GM19238 (cell line): ENCODE measurements around the gene PDE6B.
"Not testable (repeated sequence)": the region's sequence is repeated elsewhere in the genome, so short reads cannot be mapped to it uniquely, and the experiment has no call there.

Experiments used
- DNase-seq: peaks from one replicate; pipeline ENCODE4 v3.0.0; 2011; ENCODE audit warnings: low spot score; ENCODE audit not compliant: insufficient read length

PDE6B gene

DNA sequence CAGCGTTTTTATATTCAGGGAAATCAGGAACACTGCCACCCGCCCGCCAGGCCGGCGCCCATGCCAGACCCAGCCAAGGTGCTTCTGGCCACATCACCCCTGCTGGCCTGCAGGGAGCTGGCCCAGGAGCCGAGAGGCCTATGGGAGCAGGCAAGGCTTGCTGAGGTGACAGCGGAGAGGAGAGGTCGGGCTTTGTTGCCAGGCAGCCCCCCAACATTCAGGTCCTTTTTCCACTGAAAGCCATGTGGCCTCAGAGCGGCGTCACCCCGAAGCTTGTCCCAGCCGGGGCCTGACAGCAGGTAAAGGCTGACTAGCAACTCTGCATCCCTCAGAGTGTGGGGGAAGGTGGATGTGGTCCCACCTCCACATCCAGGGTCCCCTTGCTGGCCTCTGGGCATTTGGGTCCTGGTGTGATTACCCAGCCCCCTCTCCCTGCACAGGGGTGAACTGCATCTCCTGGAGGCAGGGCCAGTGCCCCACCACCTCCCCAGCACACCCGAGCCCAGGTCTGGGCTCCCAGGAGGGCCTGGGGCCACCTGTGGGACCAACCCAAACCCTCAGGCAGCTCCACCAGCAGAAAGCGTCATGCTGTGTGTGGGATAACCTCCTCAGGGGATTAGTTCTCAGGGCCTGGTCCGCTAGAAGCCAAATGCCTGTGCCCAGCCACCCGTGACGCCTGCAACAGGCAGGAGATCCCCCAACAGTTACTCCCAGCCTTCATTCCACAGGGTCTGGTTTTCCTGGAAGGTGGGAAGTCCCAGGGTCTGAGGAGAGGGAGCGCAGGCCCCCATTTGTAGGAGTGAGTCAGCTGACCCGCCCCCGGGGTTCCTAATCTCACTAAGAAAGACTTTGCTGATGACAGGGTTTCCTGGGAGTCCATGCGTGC is at the start of gene PDE6B:
PDE6B (plus strand) TSS at position 869 of the 886 bp plus-strand sequence. CDS start 54 bp downstream, outside the sequence.
- no peak for DNase-seq

DNA sequence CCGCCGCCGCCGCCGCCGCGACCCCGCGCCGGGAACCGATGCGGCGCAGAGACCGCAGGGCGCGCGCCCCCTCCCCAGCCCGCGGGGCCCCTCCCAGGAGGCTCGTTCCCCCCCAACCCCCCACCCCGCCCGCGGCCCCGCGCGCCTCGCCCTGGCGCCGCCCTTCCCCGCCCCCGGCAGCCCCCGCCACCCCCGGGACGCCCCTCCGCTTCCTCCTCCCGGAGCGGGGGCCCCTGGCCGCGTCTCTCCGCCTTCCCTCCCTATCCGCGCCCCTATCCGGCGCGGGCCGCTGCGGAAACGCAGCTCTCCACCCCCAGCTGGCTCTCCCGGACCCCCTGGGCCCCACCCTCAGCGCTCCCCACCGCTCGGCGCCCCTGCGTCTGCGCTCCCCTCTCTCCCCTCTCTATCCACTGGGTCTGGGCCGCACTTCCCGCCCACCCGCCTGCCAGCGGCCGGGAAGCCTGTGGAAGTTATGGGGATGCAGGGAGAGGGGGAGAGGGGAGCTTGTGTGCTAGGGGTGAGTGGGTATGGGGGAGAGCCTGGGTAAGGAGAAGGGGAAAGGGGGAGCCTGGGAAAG is 49.0 kb upstream of the PDE6B start, which contains the start of gene TMEM271:
TMEM271 (minus strand) TSS at position 51 of the 577 bp plus-strand sequence. CDS start 233 bp downstream, outside the sequence.
- no peak for DNase-seq

DNA sequence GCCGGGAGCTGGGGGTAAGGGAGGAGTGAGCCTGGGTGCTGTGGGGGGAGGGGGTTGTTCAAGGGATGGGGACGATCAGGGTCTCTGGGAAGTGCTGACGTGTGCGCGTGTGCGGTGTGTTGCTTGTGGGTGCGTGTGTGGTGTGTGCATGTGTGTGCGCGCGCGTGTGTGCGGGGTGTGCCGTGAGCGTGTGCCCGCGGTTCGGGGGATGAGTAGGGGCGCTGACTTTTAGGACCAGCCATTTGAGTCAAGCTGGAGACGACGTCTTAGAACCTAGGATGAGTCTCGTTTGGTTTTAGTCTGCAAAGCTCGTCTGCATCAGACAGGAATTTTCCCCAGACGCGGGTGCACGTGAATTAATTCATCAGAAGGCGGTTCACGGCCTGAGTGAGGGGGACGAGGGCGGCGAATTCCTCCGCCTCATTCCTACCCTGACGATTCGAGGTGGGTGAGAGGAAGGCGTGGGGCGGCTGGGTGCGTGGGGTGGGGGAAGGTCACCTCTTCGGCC is 48.3 kb upstream of the PDE6B start:
- no peak for DNase-seq

DNA sequence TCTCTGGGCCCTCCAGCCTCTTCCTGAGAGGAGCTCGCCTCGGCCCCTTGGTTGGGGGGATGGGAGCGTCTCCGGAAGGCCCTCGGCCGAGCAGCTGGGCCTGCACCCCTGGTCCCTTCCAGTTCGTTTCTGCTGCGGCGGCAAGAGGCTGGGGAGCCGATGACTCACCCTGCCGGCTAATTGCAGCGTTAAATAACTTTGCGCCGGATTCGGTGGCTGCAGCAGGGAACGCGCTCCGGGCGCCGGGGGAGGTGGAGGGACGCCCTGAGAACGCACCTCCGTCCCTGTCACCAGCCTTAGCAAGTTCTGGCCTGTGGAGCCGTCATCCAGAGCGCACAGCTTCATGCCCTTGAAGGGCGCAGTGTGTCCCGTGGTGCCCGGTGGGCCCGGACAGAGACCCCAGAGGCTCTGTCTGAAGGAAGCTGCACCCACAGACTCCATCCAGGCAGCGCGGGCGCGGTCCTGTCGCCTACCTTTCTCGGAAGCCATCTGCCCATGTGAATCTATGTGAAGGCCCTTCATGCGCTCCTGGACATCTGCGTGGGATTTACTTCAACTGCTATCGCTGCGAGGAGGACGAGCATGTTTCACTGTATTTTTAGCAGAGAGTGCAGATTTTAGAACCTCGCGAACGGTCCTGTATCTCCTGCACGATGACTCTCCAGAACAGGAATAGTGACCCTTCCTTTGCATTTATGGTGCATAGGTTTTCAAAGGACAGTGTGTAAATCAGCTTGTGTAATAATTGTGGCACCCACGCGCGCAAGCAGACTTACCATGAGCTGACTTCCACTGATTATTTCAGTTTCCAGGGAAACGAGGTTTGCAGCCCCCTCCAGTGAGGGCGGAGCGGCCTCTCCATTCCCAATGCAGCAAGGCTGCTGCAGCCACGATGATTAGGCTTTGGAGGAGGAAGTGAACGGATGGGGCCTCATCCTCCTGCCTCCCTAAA is 47.6 kb upstream of the PDE6B start:
- DNase-seq, result no peak

DNA sequence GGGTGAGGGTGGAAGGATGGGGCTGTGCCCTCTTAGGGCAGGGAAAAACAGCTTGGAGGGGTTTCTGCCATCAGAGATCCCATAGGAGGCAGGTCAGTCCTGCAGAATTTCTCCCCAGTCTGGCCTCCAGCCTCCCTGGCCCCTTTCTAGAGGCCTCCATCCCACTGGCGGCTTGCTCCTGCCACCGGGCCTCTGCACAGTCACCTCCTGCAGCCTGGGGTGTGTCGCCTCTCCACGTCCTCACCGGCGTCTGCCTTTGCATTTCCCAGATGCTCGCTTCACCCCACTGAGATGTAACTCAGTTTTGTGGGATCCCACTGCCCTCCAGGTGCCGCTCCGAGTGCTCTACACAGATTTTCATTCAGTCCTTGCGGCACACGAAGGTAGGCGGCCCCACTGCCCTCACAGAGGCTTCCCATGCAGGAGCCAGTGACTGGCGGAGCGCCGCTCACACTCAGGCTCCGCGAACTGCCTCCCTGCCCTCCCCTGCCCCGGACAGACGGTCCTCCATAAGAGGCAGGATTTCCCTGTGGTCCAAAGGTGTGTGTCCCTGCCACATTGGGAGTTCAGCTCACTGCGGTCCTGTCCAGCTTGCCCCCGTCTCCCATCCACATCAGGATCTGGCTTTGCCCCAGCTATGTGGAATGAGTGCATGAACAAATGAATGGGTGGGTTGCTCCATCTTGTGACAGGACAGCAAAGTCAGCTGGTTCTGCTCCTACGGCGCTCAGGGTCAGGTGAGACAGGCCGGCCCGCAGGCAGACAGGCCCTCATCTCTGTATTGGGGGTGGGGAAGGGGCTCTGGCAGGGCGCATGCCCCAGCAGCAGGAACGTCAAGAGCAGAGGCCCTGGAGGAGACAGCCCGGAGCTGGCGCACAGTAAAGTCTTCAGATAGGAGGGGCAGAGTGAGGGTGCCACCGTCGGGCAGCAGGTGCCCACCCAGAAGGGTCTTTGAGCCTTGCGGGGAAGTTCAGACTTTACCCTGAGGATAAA is 46.6 kb upstream of the PDE6B start:
- DNase-seq, result no peak

DNA sequence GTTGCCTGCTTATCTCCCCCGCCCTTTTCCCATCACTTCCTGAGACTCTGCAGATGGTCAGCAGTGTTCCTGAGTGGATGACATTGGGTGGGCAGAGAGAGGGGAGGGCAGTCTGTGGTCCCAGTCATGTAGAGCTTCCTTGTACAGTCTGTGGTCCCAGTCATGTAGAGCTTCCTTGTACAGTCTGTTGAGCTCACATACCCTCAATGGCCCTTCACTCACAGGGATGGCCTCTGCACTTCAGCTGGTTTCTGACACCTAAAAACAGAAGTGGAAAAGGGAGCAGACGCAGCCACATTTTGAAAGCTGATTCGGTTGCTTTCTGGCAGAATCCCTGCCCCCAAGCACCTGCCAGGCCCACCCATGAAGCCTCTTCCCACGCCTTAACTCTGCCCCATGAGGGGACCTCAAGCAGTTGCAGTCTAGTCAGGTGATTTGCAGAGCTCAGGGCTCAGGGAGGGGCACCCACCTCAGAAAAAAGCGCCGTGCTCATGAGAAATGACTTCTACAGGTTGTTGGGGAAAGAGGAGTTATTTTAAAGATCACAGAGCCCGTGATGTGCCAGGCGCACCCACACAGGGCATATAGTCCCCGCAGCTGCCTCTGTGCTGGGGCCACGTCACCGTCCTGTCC is 45.7 kb upstream of the PDE6B start:
- DNase-seq, result no peak

DNA sequence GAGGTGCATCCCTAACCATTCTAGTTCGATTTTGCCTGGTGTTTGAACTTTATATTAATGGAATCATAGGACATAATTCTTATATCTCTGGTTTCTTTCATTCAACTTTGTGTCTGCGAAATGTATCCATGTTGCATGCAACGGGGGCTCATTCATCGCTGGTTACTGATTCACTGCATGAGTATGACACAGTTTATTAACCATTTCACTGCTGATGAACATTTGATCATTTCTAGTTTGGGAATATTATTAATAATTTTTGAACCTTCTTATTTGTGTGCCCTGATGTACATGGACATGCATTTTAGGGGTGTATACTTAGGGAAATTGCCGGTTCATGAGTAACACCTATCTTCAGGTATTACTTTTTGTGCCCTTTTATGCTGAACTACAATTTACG is 44.2 kb upstream of the PDE6B start:
- no peak for DNase-seq

DNA sequence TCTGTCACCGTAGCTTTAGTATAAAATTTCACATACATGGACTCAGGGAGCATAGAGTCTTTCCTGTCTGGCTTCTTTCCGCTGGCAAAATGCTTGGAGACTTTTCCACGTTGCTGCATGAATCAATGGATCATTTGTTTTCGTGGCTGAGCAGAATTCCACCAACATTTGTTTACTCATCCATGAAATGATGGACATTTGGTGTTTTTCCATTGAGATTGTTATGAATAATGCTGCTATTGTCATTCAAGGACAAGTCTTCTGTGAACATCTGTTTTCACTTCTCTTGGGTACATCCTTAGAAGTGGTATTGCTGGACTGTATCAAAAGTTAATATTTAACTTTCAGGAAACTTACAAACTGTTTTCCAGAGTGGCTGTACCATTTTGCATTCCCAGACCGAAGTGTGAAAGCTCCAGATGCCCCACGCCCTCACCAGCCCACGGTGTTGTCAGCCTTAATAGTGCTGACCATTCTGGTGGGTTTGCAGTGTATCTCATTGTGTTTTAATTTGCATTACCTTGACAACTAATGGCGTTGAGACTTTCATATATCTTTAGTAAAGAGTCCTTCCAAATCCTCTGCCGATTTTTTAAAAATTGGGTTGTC is 43.5 kb upstream of the PDE6B start:
- DNase-seq, result no peak

DNA sequence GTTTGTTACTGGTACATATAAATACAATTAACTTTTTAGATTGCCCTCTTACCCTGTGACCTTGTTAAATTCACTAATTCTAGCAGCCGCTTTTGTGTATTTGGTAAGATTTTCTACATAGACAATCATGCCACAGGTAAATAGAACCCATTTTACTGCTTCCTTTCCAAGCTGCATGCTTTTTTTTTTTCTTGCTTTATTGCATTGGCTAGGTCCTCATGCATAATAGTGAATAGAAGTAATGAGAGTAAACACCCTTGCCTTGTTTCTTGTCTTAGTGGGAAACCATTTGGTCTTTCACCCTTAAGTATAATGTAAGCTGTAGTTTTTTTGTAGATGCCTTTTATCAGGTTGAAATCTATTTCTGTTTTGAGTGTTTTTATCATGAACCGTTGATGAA is 41.6 kb upstream of the PDE6B start:
- DNase-seq, result no peak

DNA sequence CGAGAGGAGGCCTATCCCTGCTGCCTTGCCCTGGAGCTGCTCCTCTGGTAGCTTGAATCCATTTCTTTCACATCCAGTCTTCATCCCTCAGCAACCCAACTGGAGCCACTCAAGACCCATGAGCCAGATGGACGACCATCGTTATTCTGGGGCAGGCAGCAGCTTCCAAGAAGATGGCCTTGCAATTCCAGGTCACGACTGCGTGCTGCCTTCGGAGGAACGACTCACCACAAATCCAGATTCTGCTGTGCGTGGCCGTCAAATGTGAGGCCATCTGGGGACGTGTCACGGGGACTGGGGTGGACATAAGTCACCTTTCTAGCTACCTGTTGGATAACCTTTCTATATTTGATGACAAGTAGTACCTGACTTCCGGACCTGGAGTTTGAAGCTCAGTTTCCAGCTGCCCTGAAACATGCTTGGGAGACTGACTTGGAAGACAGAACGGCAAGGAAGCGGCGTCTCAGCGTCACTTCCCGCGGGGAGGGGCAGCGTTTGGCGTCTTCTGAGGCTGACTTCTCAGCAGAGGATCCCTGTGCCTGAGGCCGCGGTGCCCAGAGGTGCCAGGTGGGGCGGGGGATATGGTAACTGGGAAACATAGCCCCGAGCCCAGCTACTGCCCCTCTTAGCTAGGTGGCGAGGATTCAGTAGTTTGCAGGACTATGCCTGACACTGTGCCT is 37.6 kb upstream of the PDE6B start:
- no peak for DNase-seq

DNA sequence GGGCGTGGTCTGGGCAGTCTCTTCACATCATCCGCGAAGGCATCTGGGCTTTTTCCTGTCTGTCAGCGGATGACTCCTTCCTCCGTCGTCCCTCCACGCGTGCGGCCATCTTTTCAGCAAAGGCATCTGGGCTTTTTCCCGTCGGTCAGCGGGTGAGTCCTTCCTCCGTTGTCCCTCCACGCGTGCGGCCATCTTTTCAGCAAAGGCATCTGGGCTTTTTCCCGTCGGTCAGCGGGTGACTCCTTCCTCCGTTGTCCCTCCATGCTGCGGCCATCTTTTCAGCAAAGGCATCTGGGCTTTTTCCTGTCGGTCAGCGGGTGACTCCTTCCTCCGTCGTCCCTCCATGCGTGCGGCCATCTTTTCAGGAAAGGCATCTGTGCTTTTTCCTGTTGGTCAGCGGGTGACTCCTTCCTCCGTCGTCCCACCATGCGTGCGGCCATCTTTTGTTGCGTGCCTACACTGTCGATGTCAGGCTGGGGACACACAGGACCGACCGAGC is 37.0 kb upstream of the PDE6B start:
- DNase-seq, result no peak

DNA sequence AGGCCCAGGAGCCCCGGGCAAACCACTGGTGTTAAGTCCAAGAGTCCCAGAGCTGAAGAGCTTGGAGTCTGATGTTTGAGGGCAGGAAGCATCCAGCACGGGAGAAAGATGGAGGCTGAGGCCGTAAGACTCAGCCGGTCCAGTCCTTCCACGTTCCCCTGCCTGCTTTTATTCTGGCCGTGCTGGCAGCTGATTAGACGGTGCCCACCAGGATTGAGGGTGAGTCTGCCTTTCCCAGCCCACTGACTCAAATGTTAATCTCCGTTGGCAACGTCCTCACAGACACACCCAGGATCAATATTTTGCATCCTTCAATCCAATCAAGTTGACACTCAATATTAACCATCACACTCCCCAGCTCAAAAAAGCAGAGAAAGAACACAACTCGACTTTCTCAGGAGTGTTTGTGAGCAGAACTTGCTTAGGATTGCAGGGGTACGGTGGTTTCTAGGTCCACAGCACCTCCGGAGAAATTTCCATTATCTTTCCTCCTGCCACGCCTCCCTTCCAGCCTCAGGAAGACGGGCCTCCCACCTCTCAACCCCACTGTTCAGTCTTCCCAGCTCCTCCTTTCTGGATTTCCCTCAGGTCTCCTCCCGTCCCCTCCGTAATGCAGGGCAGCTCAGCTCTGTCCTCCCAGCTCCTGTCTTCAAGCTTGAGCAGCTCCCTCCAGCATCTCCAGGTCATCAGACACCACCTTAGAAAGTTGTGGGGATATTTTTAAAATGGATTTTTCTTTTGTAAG is 36.0 kb upstream of the PDE6B start:
- no peak for DNase-seq

DNA sequence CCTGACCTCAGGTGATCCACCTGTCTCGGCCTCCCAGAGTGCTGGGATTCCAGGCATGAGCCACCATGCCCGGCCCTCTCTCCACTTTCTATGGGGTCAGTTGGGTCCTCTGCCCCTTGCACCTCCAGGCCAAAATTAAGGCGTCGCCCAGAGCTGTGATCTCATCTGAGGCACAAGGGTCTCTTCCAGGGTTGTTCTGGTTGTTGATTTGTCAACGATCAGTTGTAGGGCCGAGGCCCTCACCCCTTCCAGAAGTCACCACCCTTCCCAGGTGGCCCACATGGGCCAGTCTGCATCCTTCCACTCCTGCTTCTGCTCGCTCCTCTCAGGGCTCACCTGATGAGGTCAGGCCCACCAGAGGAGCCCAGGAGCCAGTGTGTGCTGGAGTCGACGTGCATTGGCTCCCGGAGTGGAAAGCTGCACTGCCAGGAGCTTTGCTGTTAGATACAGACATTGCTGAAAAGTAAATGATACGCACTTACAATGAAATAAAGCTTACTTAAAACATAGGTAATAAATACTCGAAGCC is 35.0 kb upstream of the PDE6B start:
- DNase-seq, result no peak

DNA sequence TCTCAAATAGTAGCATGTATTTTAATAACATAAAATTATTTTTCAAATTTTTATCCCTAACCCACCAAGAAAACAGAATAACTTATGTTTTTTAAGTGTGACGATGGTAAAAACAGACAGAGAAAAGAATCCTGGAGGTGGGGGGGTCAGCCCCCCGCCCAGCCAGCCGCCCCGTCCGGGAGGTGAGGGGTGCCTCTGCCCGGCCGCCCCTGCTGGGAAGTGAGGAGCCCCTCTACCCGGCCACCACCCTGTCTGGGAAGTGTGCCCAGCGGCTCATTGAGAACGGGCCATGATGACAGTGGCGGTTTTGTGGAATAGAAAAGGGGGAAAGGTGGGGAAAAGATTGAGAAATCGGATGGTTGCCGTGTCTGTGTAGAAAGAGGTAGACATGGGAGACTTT is 33.2 kb upstream of the PDE6B start:
- not testable (repeated sequence) for DNase-seq

DNA sequence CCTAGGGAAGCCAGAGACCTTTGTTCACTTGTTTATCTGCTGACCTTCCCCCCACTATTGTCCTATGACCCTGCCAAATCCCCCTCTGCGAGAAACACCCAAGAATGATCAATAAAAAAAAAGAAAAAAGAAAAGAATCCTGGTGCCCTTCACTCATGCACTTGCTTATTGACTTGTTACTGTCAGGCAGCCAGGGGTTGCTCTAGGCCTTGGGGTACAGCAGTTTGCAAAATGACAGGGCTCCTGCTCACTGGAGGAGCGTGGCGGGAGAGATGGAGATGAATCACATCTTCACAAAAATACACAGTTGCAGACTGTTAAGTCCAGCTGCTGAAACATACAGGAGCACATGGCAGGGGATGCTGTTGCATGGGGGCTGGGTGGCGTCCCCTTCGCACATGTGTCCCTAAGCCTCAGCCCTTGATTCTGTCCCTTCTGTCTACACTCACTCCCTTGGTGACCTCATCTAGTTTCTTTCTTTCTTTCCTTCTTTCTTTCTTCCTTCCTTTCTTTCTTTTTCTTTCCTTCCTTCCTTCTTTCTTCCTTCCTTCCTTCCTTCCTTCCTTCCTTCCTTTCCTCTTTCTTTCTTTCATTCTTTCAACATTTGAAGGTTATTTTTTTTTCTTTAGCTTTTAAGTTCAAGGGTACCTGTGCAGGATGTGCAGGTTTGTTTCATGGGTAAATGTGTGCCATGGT is 32.4 kb upstream of the PDE6B start:
- DNase-seq, result no peak

DNA sequence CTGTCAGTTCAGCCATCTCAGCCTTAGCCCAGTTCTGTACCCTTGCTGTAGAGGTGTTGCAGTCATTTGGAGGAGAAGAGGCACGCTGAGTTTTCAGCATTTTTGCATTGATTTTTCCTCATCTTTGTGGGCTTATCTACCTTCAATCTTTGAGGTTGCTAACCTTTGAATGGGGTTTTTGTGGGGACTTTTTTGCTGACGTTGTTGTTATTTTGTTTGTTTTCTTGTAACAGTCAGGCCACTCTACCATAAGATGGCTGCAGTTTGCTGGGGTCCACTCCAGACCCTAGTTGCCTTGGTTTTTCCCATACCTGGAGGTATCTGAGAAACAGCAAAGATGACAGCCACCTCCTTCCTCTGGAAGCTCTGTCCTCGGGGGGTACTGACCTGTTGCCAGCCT is 26.4 kb upstream of the PDE6B start:
- DNase-seq, result no peak

DNA sequence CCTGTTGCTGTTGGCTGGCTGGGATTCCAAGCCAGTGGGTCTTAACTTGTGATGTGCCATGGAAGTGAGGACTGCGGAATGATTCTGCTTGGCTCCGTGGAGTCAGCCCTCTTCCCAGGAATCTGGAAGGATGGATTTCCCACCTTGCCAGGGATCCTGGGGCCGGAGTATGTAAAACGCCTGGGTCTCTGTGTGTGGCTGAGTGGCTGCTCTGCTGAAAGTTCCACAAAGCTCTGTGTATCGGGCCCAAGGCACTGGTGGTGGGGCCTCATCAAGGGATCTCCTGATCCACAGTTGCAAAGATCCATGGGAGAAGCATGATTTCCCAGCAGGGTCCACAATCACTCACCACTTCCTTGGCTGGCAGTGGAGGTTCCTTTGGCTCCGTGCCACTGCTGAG is 25.2 kb upstream of the PDE6B start:
- DNase-seq, result no peak
